H1 (cell line): ENCODE results near the gene PRKCSH. TPM values are rescaled to one million over a fixed set of nuclear protein-coding genes. Genes with fewer than 3 reads are reported as not detected.

Experiments
- CTCF ChIA-PET: fragments of 300-600 bp; sonication (Branson Sonifier 250); formaldehyde crosslinking; loops from one replicate; lab custom pipeline; 2021; ENCODE audit not compliant: partially characterized antibody; lab: Charles Lee
- POLR2A ChIA-PET: fragments of 300-600 bp; sonication (Branson Sonifier 250); formaldehyde crosslinking; loops from one replicate; lab custom pipeline; 2021; ENCODE audit warnings: inconsistent platforms; ENCODE audit not compliant: partially characterized antibody; lab: Charles Lee
- DNase-seq, 2 experiments: peaks; one replicate each; pipeline versions ENCODE4 v3.0.0 to v3.0.0-alpha.2; 2010 to 2022; ENCODE audit warnings: low spot score in 2 of 2, low read depth in 1 of 2, mixed read lengths in 1 of 2
- FAIRE-seq: peaks from 2 replicates; lab custom pipeline; 2011; peaks lifted over from hg19 to GRCh38; lab: Jason Lieb, UNC
- H2AFZ ChIP-seq: 2 replicates; pipeline ENCODE4 v1.8.1; 2012; ENCODE audit warnings: low read length, inconsistent platforms
- H2AK5ac ChIP-seq: 2 replicates; pipeline ENCODE4 v1.6.1; 2013; ENCODE audit warnings: low read depth, low read length
- H2BK120ac ChIP-seq: replicated peaks from 2 replicates; pipeline ENCODE3; 2013; ENCODE audit warnings: low read depth, low read length, inconsistent platforms
- H2BK12ac ChIP-seq: 2 replicates; pipeline ENCODE4 v1.6.1; 2013; ENCODE audit warnings: low read depth, low read length
- H2BK15ac ChIP-seq: 2 replicates; pipeline ENCODE4 v1.6.1; 2013; ENCODE audit warnings: low read length
- H2BK20ac ChIP-seq: 2 replicates; pipeline ENCODE4 v1.6.1; 2013; ENCODE audit warnings: low read length
- H2BK5ac ChIP-seq: 2 replicates; pipeline ENCODE4 v1.6.1; 2013; ENCODE audit warnings: low read depth, low read length
- H3K14ac ChIP-seq: 2 replicates; pipeline ENCODE4 v1.6.1; 2013; ENCODE audit warnings: inconsistent platforms; ENCODE audit not compliant: insufficient read length
- H3K18ac ChIP-seq: 2 replicates; pipeline ENCODE4 v1.6.1; 2013; ENCODE audit warnings: low read length; ENCODE audit errors: extremely low read depth
- H3K23ac ChIP-seq: 2 replicates; pipeline ENCODE4 v1.6.1; 2013; ENCODE audit warnings: inconsistent platforms; ENCODE audit not compliant: insufficient read length
- H3K23me2 ChIP-seq: 2 replicates; pipeline ENCODE4 v1.6.1; 2013; ENCODE audit warnings: low read depth, low read length
- H3K27ac ChIP-seq: 2 replicates; pipeline ENCODE4 v1.6.1; 2011; ENCODE audit warnings: low read depth, low read length, inconsistent platforms
- H3K27me3 ChIP-seq, 4 experiments: replicated peaks in 1 of 4; 1 replicate in 1 of 4; 2 replicates in 3 of 4; pipeline versions ENCODE4 v1.6.1 to v1.8.1; 2011 to 2013; ENCODE audit warnings: low read length in 3 of 4, mild to moderate bottlenecking in 3 of 4, inconsistent platforms in 2 of 4, mixed read lengths in 2 of 4, moderate library complexity in 1 of 4; ENCODE audit not compliant: control insufficient read depth in 3 of 4, insufficient read depth in 3 of 4; ENCODE audit errors: extremely low read depth in 1 of 4
- H3K36me3 ChIP-seq, 4 experiments: 2 replicates each; pipeline versions ENCODE4 v1.6.1 to v1.8.1; 2011 to 2013; ENCODE audit warnings: mild to moderate bottlenecking in 4 of 4, low read length in 3 of 4, moderate library complexity in 2 of 4, control low read depth in 1 of 4, inconsistent platforms in 1 of 4; ENCODE audit not compliant: insufficient read depth in 4 of 4, control insufficient read depth in 2 of 4
- H3K4ac ChIP-seq: replicated peaks from 2 replicates; pipeline ENCODE3; 2013; ENCODE audit warnings: low read length, low read depth, mixed read lengths, inconsistent platforms; ENCODE audit not compliant: insufficient read length
- H3K4me1 ChIP-seq, 4 experiments: replicated peaks in 1 of 4; 1 replicate in 1 of 4; 2 replicates in 3 of 4; pipeline versions ENCODE4 v1.6.1 to v1.8.1; 2011 to 2013; ENCODE audit warnings: low read length in 3 of 4, inconsistent platforms in 2 of 4, mixed read lengths in 1 of 4; ENCODE audit not compliant: insufficient read depth in 4 of 4, control insufficient read depth in 3 of 4
- H3K4me2 ChIP-seq, 2 experiments: 2 replicates each; pipeline versions ENCODE4 v1.6.1 to v1.8.1; 2011 to 2013; ENCODE audit warnings: low read depth in 2 of 2, low read length in 2 of 2, control low read depth in 1 of 2, inconsistent platforms in 1 of 2, mild to moderate bottlenecking in 1 of 2; ENCODE audit not compliant: insufficient read depth in 1 of 2
- H3K4me3 ChIP-seq, 4 experiments: fragments of 200-600, 300-600 bp in 1 of 4; sonication (generic), shearing (Covaris generic), sonication (Bioruptor Twin) in 1 of 4; 2 replicates each; pipeline versions ENCODE4 v1.5.1 to v1.8.1; 2011 to 2016; ENCODE audit warnings: low read length in 4 of 4, low read depth in 3 of 4, control low read depth in 2 of 4, inconsistent platforms in 2 of 4, mild to moderate bottlenecking in 2 of 4, mixed read lengths in 1 of 4, moderate library complexity in 1 of 4; ENCODE audit not compliant: insufficient read depth in 2 of 4; ENCODE audit errors: extremely low read depth in 1 of 4
- H3K56ac ChIP-seq: replicated peaks from 2 replicates; pipeline ENCODE3; 2013; ENCODE audit warnings: low read depth, mild to moderate bottlenecking, mixed read lengths, low read length, inconsistent platforms; ENCODE audit not compliant: insufficient read length
- H3K79me1 ChIP-seq: 2 replicates; pipeline ENCODE4 v1.6.1; 2013; ENCODE audit warnings: low read depth, low read length, control low read depth
- H3K79me2 ChIP-seq, 2 experiments: 2 replicates each; pipeline versions ENCODE4 v1.6.1 to v1.8.1; 2012 to 2013; ENCODE audit warnings: low read length in 2 of 2, mild to moderate bottlenecking in 2 of 2, inconsistent platforms in 1 of 2; ENCODE audit not compliant: insufficient read depth in 2 of 2, control insufficient read depth in 1 of 2
- H3K9ac ChIP-seq, 4 experiments: replicated peaks in 1 of 4; 1 replicate in 1 of 4; 2 replicates in 3 of 4; pipeline versions ENCODE4 v1.6.1 to v1.8.1; 2011 to 2013; ENCODE audit warnings: low read depth in 3 of 4, low read length in 3 of 4, control low read depth in 2 of 4, mild to moderate bottlenecking in 2 of 4, moderate library complexity in 2 of 4, inconsistent platforms in 1 of 4; ENCODE audit errors: extremely low read depth in 1 of 4
- H3K9me3 ChIP-seq, 2 experiments: 2 replicates each; pipeline versions ENCODE4 v1.6.1 to v1.8.1; 2012 to 2013; ENCODE audit warnings: mild to moderate bottlenecking in 2 of 2, moderate library complexity in 2 of 2, control low read depth in 1 of 2, inconsistent platforms in 1 of 2, low read depth in 1 of 2, low read length in 1 of 2, mixed read lengths in 1 of 2; ENCODE audit not compliant: insufficient read depth in 2 of 2
- H4K20me1 ChIP-seq, 2 experiments: replicated peaks in 1 of 2; 2 replicates each; pipeline versions ENCODE3 to v1.8.1; 2011 to 2013; ENCODE audit warnings: inconsistent platforms in 2 of 2, low read length in 2 of 2, mild to moderate bottlenecking in 1 of 2; ENCODE audit not compliant: insufficient read depth in 2 of 2, control insufficient read depth in 1 of 2
- H4K5ac ChIP-seq: 2 replicates; pipeline ENCODE4 v1.6.1; 2013; ENCODE audit warnings: low read length, low read depth, mixed read lengths, inconsistent platforms; ENCODE audit not compliant: insufficient read length
- H4K8ac ChIP-seq: 2 replicates; pipeline ENCODE4 v1.8.0; 2013; ENCODE audit warnings: mild to moderate bottlenecking, moderate library complexity, low read length, inconsistent platforms; ENCODE audit not compliant: insufficient read depth; ENCODE audit errors: extremely low read depth
- H4K91ac ChIP-seq: replicated peaks from 2 replicates; pipeline ENCODE3; 2013; ENCODE audit warnings: low read length, mixed read lengths, inconsistent platforms; ENCODE audit not compliant: insufficient read length
- ATF2 ChIP-seq: IDR thresholded peaks from 2 replicates; pipeline ENCODE4 v1.6.1; 2012; ENCODE audit warnings: low read length, inconsistent platforms
- HDAC6 ChIP-seq: IDR thresholded peaks from one replicate; pipeline ENCODE4 v1.7.1; 2012; ENCODE audit warnings: low read depth, mild to moderate bottlenecking, inconsistent platforms, low read length, moderate library complexity
- MAFK ChIP-seq: IDR thresholded peaks from 2 replicates; pipeline ENCODE4 v1.6.1; 2012; ENCODE audit warnings: low read depth, mild to moderate bottlenecking, improper control_type of control experiment, low read length
- USF2 ChIP-seq: IDR thresholded peaks from 2 replicates; pipeline ENCODE4 v1.6.1; 2011; ENCODE audit warnings: low read length, improper control_type of control experiment
- ZNF274 ChIP-seq: IDR thresholded peaks from 2 replicates; pipeline ENCODE4 v1.7.0; 2012; ENCODE audit warnings: low read length, borderline replicate concordance; ENCODE audit errors: extremely low read depth
- WGBS, 2 experiments: shearing (Covaris generic) in 1 of 2; methylation state at CpG; one replicate each; pipeline versions ENCODE4 v1.1.6 to v1.1.7; 2013 to 2015; ENCODE audit warnings: low lambda C conversion rate in 2 of 2, mixed read lengths in 2 of 2, inconsistent platforms in 1 of 2, low coverage in 1 of 2, missing lambda C conversion rate in 1 of 2; ENCODE audit not compliant: insufficient replicate concordance in 2 of 2, insufficient coverage in 1 of 2, insufficient read length in 1 of 2; ENCODE audit errors: extremely low coverage in 1 of 2, missing lambda C conversion rate in 1 of 2; 5-methylcytosine and 5-hydroxymethylcytosine counted together
- polyA plus RNA-seq, 7 experiments: library from polyadenylated mRNA; depleted of rRNA in 3 of 7; stranded (reverse) in 5 of 7; unstranded in 2 of 7; fragments of >200 nt in 5 of 7; fragments of 200-250 nt in 2 of 7; gene quantifications; 1 replicate in 5 of 7; 2 replicates in 1 of 7; 4 replicates in 1 of 7; pipeline versions ENCODE4 v1.2.1 to v1.2.3, GENCODE V29; 2011 to 2013; ENCODE audit warnings: missing spikeins in 2 of 7, mixed read lengths in 2 of 7
- total RNA-seq: library from RNA; stranded (reverse); fragmentation: NEBNext Ultra II Directional; extraction: Animal tissue kit (Norgen Biotek cat#: 25700); gene quantifications from 2 replicates; pipeline ENCODE4 v1.2.1, GENCODE V29; 2021

PRKCSH gene
- total and polyA plus RNA-seq, 2 of the 8 experiments (the other 6 are each of a cell fraction or from before 2014, with no cell fraction given), result 97.2 to 337 TPM

- no peak overlapping the region for H2BK5ac ChIP-seq
- H2AFZ ChIP-seq, result no peak overlapping the region
- H4K8ac ChIP-seq, result no peak overlapping the region
- H2BK120ac ChIP-seq, result no peak overlapping the region
- no peak overlapping the region for H3K18ac ChIP-seq
- POLR2A ChIA-PET, result interaction anchor here (1.0 to 3.3 kb wide), 7 partner anchors 11 to 173 kb away, joined by 3 to 14 read pairs (median 3); partner anchors contain the start of genes EPOR and SWSAP1
- TF ChIP-seq MAFK (no peak), HDAC6 (no peak), ZNF274 (no peak), USF2 (no peak), ATF2 (no peak)
- CTCF ChIA-PET, result interaction anchor here (0.7 to 3.0 kb wide), 10 partner anchors 8 to 154 kb away, joined by 3 to 18 read pairs (median 4); partner anchors contain the start of gene SWSAP1
- peaks cover 7 to 20% of the 10 kb centered on the region in 2 experiments for H4K20me1 ChIP-seq
- H3K4ac ChIP-seq, result no peak overlapping the region
- no peak overlapping the region for H2BK20ac ChIP-seq
- peaks cover 11 to 42% (median 34%) of the 10 kb centered on the region in 4 experiments; a peak in 7 of 8 replicates for H3K36me3 ChIP-seq
- no peak overlapping the region for H2BK15ac ChIP-seq
- no peaks in the 10 kb centered on the region for H3K27me3 ChIP-seq
- H3K27ac ChIP-seq, result no peak overlapping the region
- H3K9ac ChIP-seq, result no peak overlapping the region
- H3K4me2 ChIP-seq, result no peak overlapping the region
- H3K9me3 ChIP-seq, result no peaks in the 10 kb centered on the region
- WGBS, 2 experiments, result 100% methylated on average over 4 of the region's 13 CpGs; no CpG with 5 or more reads in 1 of the 2 experiments
- no peak for DNase-seq
- H3K79me2 ChIP-seq, result no peaks in the 10 kb centered on the region
- H3K23me2 ChIP-seq, result no peaks in the 10 kb centered on the region
- no peaks in the 10 kb centered on the region for H3K79me1 ChIP-seq
- H4K91ac ChIP-seq, result no peak overlapping the region
- H4K5ac ChIP-seq, result no peak overlapping the region
- no peak overlapping the region for H2AK5ac ChIP-seq
- no peak overlapping the region for H3K56ac ChIP-seq
- no peak overlapping the region for H2BK12ac ChIP-seq
- no peak for FAIRE-seq
- no peak overlapping the region for H3K14ac ChIP-seq
- peaks cover 2 to 9% (median 6%) of the 10 kb centered on the region in 4 experiments; a peak in 6 of 7 replicates for H3K4me1 ChIP-seq
- no peak overlapping the region for H3K23ac ChIP-seq
- H3K4me3 ChIP-seq, result no peak overlapping the region
These were observed 13.0 kb downstream of the PRKCSH start for GRCh38 chr19:11448410-11448809.
